HUDEP-2 (cell line): ENCODE data around the gene NEUROD2.

Experiments
- DNase-seq, 76 experiments: peaks; one replicate each; lab custom pipeline; 2025; ENCODE audit not compliant: unreplicated experiment in 76 of 76; lab: John Stamatoyannopoulos, UW

The NEUROD2 gene

DNA sequence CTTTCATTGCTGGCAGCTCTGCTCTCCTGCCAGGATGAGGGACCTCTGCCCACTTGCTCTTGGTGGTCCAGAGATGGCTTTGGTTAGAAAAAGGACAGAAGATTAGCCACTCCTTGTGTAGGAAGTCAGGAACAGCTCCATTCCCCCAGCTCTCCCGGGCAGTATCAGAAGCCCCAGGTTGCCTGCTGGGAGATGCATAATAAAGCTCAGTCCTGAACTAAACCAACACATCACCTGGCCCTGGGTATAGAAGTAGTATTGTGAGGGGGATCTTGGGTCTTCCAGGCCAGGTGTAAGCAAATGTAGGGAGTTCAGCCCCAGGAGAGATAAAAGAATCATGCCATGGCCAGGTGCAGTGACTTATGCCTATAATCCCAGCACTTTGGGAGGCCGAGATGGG lies 52.4 kb downstream of the NEUROD2 start:
- DNase-seq, result no peak
